Measurements from ENCODE around the gene RTP5. TPM values are rescaled to one million over a fixed set of nuclear protein-coding genes. Genes with fewer than 3 reads are reported as not detected.
"Not testable (repeated sequence)": the region's sequence is repeated elsewhere in the genome, so short reads cannot be mapped to it uniquely, and the experiment has no call there.

Gene RTP5
- total RNA-seq, 1 experiment from 2014 or later: not detected

GRCh38 chr2:241822264-241822623, 47.3 kb upstream of the RTP5 start:
- Histone ChIP-seq H3K9me3 (ENCODE audit: control insufficient read depth in 1 of 2, insufficient read depth in 1 of 2, low read depth in 1 of 2, low read length in 2 of 2) (peaks cover 0 to 6% of the 10 kb centered on the region in 2 experiments; a peak in 2 of 4 replicates), H3K4me1 (ENCODE audit: control insufficient read depth in 1 of 2, insufficient read depth in 2 of 2, low read length in 2 of 2) (no peaks in the 10 kb centered on the region), H3K36me3 (ENCODE audit: control insufficient read depth in 1 of 2, insufficient read depth in 2 of 2, low read length in 2 of 2) (no peaks in the 10 kb centered on the region), H3K27me3 (ENCODE audit: insufficient read depth, low read length) (no peaks in the 10 kb centered on the region), H3K4me2 (ENCODE audit: low read length) (no peak overlapping the region), H3K27ac (ENCODE audit: low read depth, low read length) (no peak overlapping the region), H3K9ac (ENCODE audit: low read length) (no peak overlapping the region), H3K4me3 (replicated peaks in 1 of 2; ENCODE audit: low read depth in 1 of 2, low read length in 2 of 2) (no peak overlapping the region), H3K9me2 (ENCODE audit: insufficient read depth) (no peaks in the 10 kb centered on the region), H3K79me2 (ENCODE audit: insufficient read depth, low read length) (no peaks in the 10 kb centered on the region), H4K20me1 (ENCODE audit: insufficient read depth) (no peaks in the 10 kb centered on the region), H2AFZ (ENCODE audit: low read depth, low read length, poor library complexity, severe bottlenecking) (no peak overlapping the region)
- TF ChIP-seq CTCF (IDR thresholded peaks at IDR 0.05 in 2 of 3, conservative IDR thresholded peaks at IDR 0.05 in 1 of 3; ENCODE audit: borderline replicate concordance in 1 of 3, insufficient read depth in 1 of 3, low read depth in 2 of 3, low read length in 2 of 3) (no peak), ZFX (IDR thresholded peaks at IDR 0.05) (no peak), CBX3 (IDR thresholded peaks at IDR 0.05; ENCODE audit: low read depth) (no peak), ZBTB33 (IDR thresholded peaks at IDR 0.05; ENCODE audit: extremely low read depth, insufficient replicate concordance, low read length) (no peak), RAD21 (IDR thresholded peaks at IDR 0.05; ENCODE audit: low read depth) (no peak), EZH2 (IDR thresholded peaks at IDR 0.05) (no peak), YY1 (IDR thresholded peaks at IDR 0.05; ENCODE audit: extremely low read depth, insufficient replicate concordance, low read depth, low read length) (no peak)
- no peak for DNase-seq (ENCODE audit: low read depth, low spot score)
- RAD21 ChIA-PET (ENCODE audit: low non-redundant PET in 1 of 2, low total read pairs in 2 of 2, uncharacterized antibody in 2 of 2, unreplicated experiment in 2 of 2): no interaction called here
- intact Hi-C loops (cut with micrococcal nuclease): no loop called here
- ATAC-seq: no peak
- POLR2A ChIA-PET: no interaction called here
- CTCF ChIA-PET: no interaction called here
- BruUV-seq (replicated peaks): no TSS peak

GRCh38 chr2:241823531-241824437, 45.7 kb upstream of the RTP5 start:
- H3K4me3 ChIP-seq (replicated peaks in 1 of 2; ENCODE audit: low read depth in 1 of 2, low read length in 2 of 2); BruUV-seq (replicated peaks); RAD21 ChIA-PET (ENCODE audit: low non-redundant PET in 1 of 2, low total read pairs in 2 of 2, uncharacterized antibody in 2 of 2, unreplicated experiment in 2 of 2); CTCF ChIA-PET; ATAC-seq; intact Hi-C loops (cut with micrococcal nuclease); H3K27ac ChIP-seq (ENCODE audit: low read depth, low read length); H3K79me2 ChIP-seq (ENCODE audit: insufficient read depth, low read length); H3K4me2 ChIP-seq (ENCODE audit: low read length); H3K9ac ChIP-seq (ENCODE audit: low read length); H3K4me1 ChIP-seq (ENCODE audit: control insufficient read depth in 1 of 2, insufficient read depth in 2 of 2, low read length in 2 of 2); H4K20me1 ChIP-seq (ENCODE audit: insufficient read depth); H3K27me3 ChIP-seq (ENCODE audit: insufficient read depth, low read length); H3K36me3 ChIP-seq (ENCODE audit: control insufficient read depth in 1 of 2, insufficient read depth in 2 of 2, low read length in 2 of 2); H3K9me2 ChIP-seq (ENCODE audit: insufficient read depth); POLR2A ChIA-PET; H2AFZ ChIP-seq (ENCODE audit: low read depth, low read length, poor library complexity, severe bottlenecking); DNase-seq (ENCODE audit: low read depth, low spot score): not testable (repeated sequence)
- H3K9me3 ChIP-seq (ENCODE audit: control insufficient read depth in 1 of 2, insufficient read depth in 1 of 2, low read depth in 1 of 2, low read length in 2 of 2): peaks cover 0 to 10% of the 10 kb centered on the region in 2 experiments; a peak in 2 of 4 replicates

All from HCT116 (cell line).